ENCODE results near the gene ZNF32. TPM values are rescaled to one million over a fixed set of nuclear protein-coding genes. Genes with fewer than 3 reads are reported as not detected.

Gene ZNF32
- total RNA-seq, 1 experiment from 2014 or later = 14.6 TPM

DNA sequence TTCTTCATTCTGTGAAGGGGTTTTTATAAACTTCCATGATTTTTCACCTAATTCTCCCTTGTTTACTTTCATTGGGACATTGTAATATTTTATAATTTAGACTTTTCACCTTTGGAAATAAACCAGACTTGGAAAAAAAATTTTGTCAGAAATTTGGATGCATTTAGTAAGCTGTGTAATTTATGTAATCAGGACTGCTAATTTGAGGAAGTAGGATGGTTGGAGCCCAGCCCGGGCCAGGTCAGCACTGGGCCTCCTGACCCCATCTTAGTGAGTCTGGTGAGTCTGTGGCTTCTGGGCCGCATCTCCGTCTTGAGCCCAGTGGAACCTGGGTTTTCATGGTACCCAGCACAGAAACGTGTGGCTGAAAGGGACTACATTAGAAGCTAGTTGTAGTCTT is 27.6 kb upstream of the ZNF32 start:
- Histone ChIP-seq H3K79me1 (ENCODE audit: insufficient read depth, low read depth, low read length, poor library complexity, severe bottlenecking) (no peaks in the 10 kb centered on the region), H3K79me2 (ENCODE audit: insufficient read depth, low read length) (no peaks in the 10 kb centered on the region), H2BK5ac (ENCODE audit: insufficient read length, low read length) (no peak overlapping the region), H2BK120ac (ENCODE audit: low read depth, low read length, poor library complexity, severe bottlenecking) (no peak overlapping the region), H2AK5ac (ENCODE audit: insufficient read length, low read length) (no peak overlapping the region), H3T11ph (ENCODE audit: low read length) (no peak overlapping the region), H3K27me3 (ENCODE audit: insufficient read depth, low read length) (no peaks in the 10 kb centered on the region), H2BK20ac (ENCODE audit: low read depth, low read length, poor library complexity, severe bottlenecking) (no peak overlapping the region), H2BK15ac (ENCODE audit: low read depth, low read length) (no peak overlapping the region), H3K9ac (ENCODE audit: extremely low read depth, insufficient read length, low read length) (no peak overlapping the region), H4K20me1 (ENCODE audit: control insufficient read depth, insufficient read depth, insufficient read length) (no peaks in the 10 kb centered on the region), H3K23me2 (ENCODE audit: insufficient read length, low read depth, low read length, poor library complexity, severe bottlenecking) (no peaks in the 10 kb centered on the region), H3K4me1 (ENCODE audit: insufficient read depth, low read length) (no peaks in the 10 kb centered on the region), H3K9me3 (ENCODE audit: control insufficient read depth, low read depth, low read length) (no peaks in the 10 kb centered on the region), H3K27ac (ENCODE audit: insufficient read length, low read depth, low read length) (no peak overlapping the region), H4K5ac (ENCODE audit: insufficient read length, low read depth, low read length) (no peak overlapping the region), H3K4me2 (ENCODE audit: insufficient read depth, insufficient read length, low read length) (no peak overlapping the region), H3K4ac (ENCODE audit: low read depth, low read length) (no peak overlapping the region), H3K18ac (ENCODE audit: insufficient read length, low read depth, low read length) (no peak overlapping the region), H2AFZ (ENCODE audit: low read length) (no peak overlapping the region), H3K56ac (ENCODE audit: insufficient read length, low read depth, low read length) (no peak overlapping the region), H4K8ac (replicated peaks; ENCODE audit: insufficient read length, low read depth, low read length) (no peak overlapping the region), H2BK12ac (ENCODE audit: insufficient read length, low read depth, low read length) (no peak overlapping the region), H3K23ac (ENCODE audit: insufficient read length, low read depth, low read length) (no peak overlapping the region), H4K91ac (ENCODE audit: insufficient read length, low read depth, low read length) (no peak overlapping the region), H3K14ac (ENCODE audit: insufficient read depth, low read length) (no peak overlapping the region)
- Mint-ChIP-seq H3K27me3 (ENCODE audit: low read depth) (peaks cover 4% of the 10 kb centered on the region), H3K4me3 (no peak overlapping the region), H3K27ac (no peak overlapping the region), H3K4me1 (peaks cover 3 to 5% of the 10 kb centered on the region in 2 experiments; a peak in 1 of 4 replicates), H3K36me3 (ENCODE audit: insufficient read depth in 1 of 3, low read depth in 3 of 3) (peaks cover 0 to 1% (median 0%) of the 10 kb centered on the region in 3 experiments; a peak in 2 of 7 replicates), H3K9me3 (peaks cover 0 to 6% of the 10 kb centered on the region in 2 experiments; a peak in 2 of 5 replicates)
- DNase-seq = no peak
- WGBS (ENCODE audit: extremely low coverage, insufficient read length, low lambda C conversion rate) = no CpG with 5 or more reads among the region's 4 CpGs
- TF ChIP-seq, protein P1, sequence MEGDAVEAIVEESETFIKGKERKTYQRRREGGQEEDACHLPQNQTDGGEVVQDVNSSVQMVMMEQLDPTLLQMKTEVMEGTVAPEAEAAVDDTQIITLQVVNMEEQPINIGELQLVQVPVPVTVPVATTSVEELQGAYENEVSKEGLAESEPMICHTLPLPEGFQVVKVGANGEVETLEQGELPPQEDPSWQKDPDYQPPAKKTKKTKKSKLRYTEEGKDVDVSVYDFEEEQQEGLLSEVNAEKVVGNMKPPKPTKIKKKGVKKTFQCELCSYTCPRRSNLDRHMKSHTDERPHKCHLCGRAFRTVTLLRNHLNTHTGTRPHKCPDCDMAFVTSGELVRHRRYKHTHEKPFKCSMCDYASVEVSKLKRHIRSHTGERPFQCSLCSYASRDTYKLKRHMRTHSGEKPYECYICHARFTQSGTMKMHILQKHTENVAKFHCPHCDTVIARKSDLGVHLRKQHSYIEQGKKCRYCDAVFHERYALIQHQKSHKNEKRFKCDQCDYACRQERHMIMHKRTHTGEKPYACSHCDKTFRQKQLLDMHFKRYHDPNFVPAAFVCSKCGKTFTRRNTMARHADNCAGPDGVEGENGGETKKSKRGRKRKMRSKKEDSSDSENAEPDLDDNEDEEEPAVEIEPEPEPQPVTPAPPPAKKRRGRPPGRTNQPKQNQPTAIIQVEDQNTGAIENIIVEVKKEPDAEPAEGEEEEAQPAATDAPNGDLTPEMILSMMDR (conservative IDR thresholded peaks at IDR 0.05) = no peak

All from H9 (cell line).